ENCODE results near the gene TBC1D4.
"Not testable (repeated sequence)": the region's sequence is repeated elsewhere in the genome, so short reads cannot be mapped to it uniquely, and the experiment has no call there.

Gene TBC1D4

GRCh38 chr13:75299246-75299645 is 182.7 kb downstream of the TBC1D4 start:
- no peak overlapping the region for H3K27ac ChIP-seq

GRCh38 chr13:75296641-75297040 is 185.3 kb downstream of the TBC1D4 start:
- H3K27ac ChIP-seq = no peak overlapping the region
- TF ChIP-seq ZFX (IDR thresholded peaks at IDR 0.05; ENCODE audit: borderline replicate concordance) = no peak
- no peak for TF ChIP-seq CTCF (IDR thresholded peaks at IDR 0.05)

More at GRCh38 chr13:75299246-75299645, 182.7 kb downstream of the TBC1D4 start:
- TF ChIP-seq ZFX (IDR thresholded peaks at IDR 0.05; ENCODE audit: borderline replicate concordance) (no peak), CTCF (IDR thresholded peaks at IDR 0.05) (no peak)

DNA sequence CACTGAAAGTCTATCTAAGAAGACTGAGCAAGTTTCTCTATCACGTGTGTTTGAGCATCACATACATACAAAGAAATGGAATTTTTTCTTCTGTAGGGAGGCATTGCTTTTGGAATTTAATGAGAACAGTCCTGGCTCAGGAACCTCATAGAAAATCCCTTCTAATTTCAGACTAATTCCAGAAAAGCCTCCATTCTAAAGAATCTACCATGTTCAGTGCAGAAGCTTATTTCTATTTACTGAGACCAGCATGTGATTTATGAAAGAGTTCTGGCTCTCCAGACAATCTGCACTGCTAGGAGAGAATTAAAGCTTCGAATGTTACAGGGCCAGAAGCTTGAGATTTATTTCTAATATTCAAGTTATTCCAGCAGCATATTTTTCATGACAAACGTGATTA is 186.8 kb downstream of the TBC1D4 start:
- TF ChIP-seq CTCF (IDR thresholded peaks at IDR 0.05) (no peak), ZFX (IDR thresholded peaks at IDR 0.05; ENCODE audit: borderline replicate concordance) (no peak)
- H3K27ac ChIP-seq = no peak overlapping the region

GRCh38 chr13:75294110-75294509 is 187.9 kb downstream of the TBC1D4 start:
- no peak for TF ChIP-seq CTCF (IDR thresholded peaks at IDR 0.05)
- TF ChIP-seq ZFX (IDR thresholded peaks at IDR 0.05; ENCODE audit: borderline replicate concordance) = no peak
- no peak overlapping the region for H3K27ac ChIP-seq

GRCh38 chr13:75285310-75285709 is 196.7 kb downstream of the TBC1D4 start:
- no peak overlapping the region for H3K27ac ChIP-seq

GRCh38 chr13:75279834-75280369 is 202.1 kb downstream of the TBC1D4 start:
- H3K27ac ChIP-seq = no peak overlapping the region
- no peak for TF ChIP-seq CTCF (IDR thresholded peaks at IDR 0.05)

More at GRCh38 chr13:75285310-75285709, 196.7 kb downstream of the TBC1D4 start:
- no peak for TF ChIP-seq ZFX (IDR thresholded peaks at IDR 0.05; ENCODE audit: borderline replicate concordance)
- no peak for TF ChIP-seq CTCF (IDR thresholded peaks at IDR 0.05)

DNA sequence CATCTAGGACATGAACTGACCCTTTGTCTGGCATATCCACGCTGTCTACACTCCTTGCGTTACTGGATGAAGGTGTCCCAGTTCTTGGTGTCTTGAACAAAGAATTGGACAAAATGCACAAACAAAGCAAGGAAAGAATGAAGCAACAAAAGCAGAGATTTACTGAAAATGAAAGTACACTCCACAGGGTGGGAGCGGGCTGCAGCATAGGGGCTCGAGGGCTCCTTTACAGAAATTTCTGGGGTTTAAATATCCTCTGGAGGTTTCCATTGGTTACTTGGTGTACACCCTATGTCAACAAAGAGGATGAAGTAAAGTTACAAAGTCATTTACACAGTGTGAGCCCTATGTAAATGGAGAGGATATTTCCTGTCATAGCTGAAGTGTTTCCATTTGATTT is 208.3 kb downstream of the TBC1D4 start:
- H3K27ac ChIP-seq = not testable (repeated sequence)

DNA sequence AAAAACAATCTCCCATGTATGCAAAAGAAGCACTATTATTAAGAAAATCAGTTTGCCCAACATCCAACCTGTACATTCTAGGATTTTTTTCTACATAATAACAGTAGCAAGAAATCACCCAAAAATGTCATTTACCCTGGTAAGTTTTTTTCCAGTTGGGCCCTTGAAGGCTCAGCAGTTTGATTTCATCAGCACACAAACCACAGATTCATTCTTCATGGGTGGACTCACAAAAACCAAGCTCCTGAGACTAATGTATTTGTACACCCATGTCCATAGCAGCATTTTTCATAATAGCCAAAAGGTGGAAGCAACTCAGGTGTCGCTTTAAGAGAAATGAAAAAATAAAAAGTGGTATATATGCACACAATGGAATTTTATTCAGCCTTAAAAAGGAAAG is 210.1 kb downstream of the TBC1D4 start:
- no peak for TF ChIP-seq ZFX (IDR thresholded peaks at IDR 0.05; ENCODE audit: borderline replicate concordance)
- H3K27ac ChIP-seq = no peak overlapping the region

DNA sequence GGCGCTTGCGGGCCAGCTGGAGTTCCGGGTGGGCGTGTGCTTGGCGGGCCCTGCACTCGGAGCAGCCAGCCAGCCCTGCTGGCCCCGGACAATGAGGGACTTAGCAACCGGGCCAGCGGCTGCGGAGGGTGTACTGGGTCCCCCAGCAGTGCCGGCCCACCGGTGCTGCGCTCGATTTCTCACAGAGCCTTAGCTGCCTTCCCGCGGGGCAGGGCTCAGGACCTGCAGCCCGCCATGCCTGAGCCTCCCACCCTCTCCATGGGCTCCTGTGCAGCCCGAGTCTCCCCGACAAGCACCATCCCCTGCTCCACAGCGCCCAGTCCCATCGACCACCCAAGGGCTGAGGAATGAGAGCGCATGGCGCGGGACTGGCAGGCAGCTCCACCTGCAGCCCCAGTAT is 213.5 kb downstream of the TBC1D4 start:
- not testable (repeated sequence) for H3K27ac ChIP-seq

All from 22Rv1 (cell line).